SK-N-SH (cell line): ENCODE results near the gene SCTR. TPM values are rescaled to one million over a fixed set of nuclear protein-coding genes. Genes with fewer than 3 reads are reported as not detected.

Experiments used
- CTCF ChIA-PET: fragments of 300-600, 350-600 bp; formaldehyde crosslinking; extraction: SDS; loops from one replicate; lab custom pipeline; 2021; lab: Yijun Ruan, JAX
- POLR2A ChIA-PET: fragments of 350-600 bp; sonication (Branson Sonifier 250); formaldehyde crosslinking; extraction: SDS; loops from one replicate; lab custom pipeline; 2020; ENCODE audit warnings: antibody characterized with exemption, inconsistent platforms; lab: Yijun Ruan, JAX
- DNase-seq: peaks from one replicate; pipeline ENCODE4 v3.0.0; 2012
- H2AFZ ChIP-seq: fragments of 200-600 bp; sonication (generic); 2 replicates; pipeline ENCODE4 v1.8.1; 2016; ENCODE audit warnings: antibody characterized with exemption, mild to moderate bottlenecking, low read depth
- H3F3A ChIP-seq: fragments of 200-600 bp; sonication (generic); replicated peaks from 2 replicates; pipeline ENCODE3; 2016; ENCODE audit warnings: antibody characterized with exemption, mild to moderate bottlenecking; ENCODE audit not compliant: insufficient read depth
- H3K27ac ChIP-seq, 2 experiments: fragments of 200-500 bp in 1 of 2; fragments of 200-600 bp in 1 of 2; sonication (Bioruptor generic) in 1 of 2; sonication (generic), shearing (Covaris generic) in 1 of 2; 2 replicates each; pipeline versions ENCODE4 v1.5.1 to v1.6.1; 2014 to 2016; ENCODE audit warnings: low read depth in 2 of 2, inconsistent platforms in 1 of 2, low read length in 1 of 2, mild to moderate bottlenecking in 1 of 2, mixed read lengths in 1 of 2
- H3K27me3 ChIP-seq: fragments of 200-600 bp; sonication (generic), shearing (Covaris generic); 2 replicates; pipeline ENCODE4 v1.6.1; 2016; ENCODE audit warnings: mixed run types; ENCODE audit not compliant: insufficient read depth
- H3K36me3 ChIP-seq, 2 experiments: fragments of 200-500 bp in 1 of 2; fragments of 200-600 bp in 1 of 2; sonication (Bioruptor generic) in 1 of 2; sonication (generic) in 1 of 2; replicated peaks in 1 of 2; 2 replicates each; pipeline versions ENCODE3 to v1.5.1; 2014 to 2016; ENCODE audit warnings: low read length in 1 of 2, mild to moderate bottlenecking in 1 of 2; ENCODE audit not compliant: insufficient read depth in 2 of 2, control insufficient read depth in 1 of 2
- H3K4me1 ChIP-seq, 2 experiments: fragments of 200-500 bp in 1 of 2; fragments of 200-600 bp in 1 of 2; sonication (Bioruptor generic) in 1 of 2; sonication (generic), shearing (Covaris generic) in 1 of 2; 2 replicates each; pipeline versions ENCODE4 v1.5.1 to v1.6.1; 2014 to 2016; ENCODE audit warnings: low read depth in 1 of 2, low read length in 1 of 2, mixed run types in 1 of 2; ENCODE audit not compliant: insufficient read depth in 2 of 2, control insufficient read depth in 1 of 2
- H3K4me2 ChIP-seq: fragments of 200-600 bp; sonication (generic), shearing (Covaris generic); 2 replicates; pipeline ENCODE4 v1.6.1; 2017; ENCODE audit warnings: mixed run types
- H3K4me3 ChIP-seq, 2 experiments: fragments of 200-500 bp in 1 of 2; fragments of 200-600 bp in 1 of 2; sonication (Bioruptor generic) in 1 of 2; sonication (generic), shearing (Covaris generic) in 1 of 2; 2 replicates each; pipeline versions ENCODE4 v1.5.1 to v1.8.1; 2014 to 2016; ENCODE audit warnings: low read depth in 2 of 2, inconsistent platforms in 1 of 2, low read length in 1 of 2, mild to moderate bottlenecking in 1 of 2, mixed read lengths in 1 of 2, moderate library complexity in 1 of 2
- H3K79me2 ChIP-seq: fragments of 200-600 bp; sonication (generic); 2 replicates; pipeline ENCODE4 v1.8.1; 2017; ENCODE audit warnings: mild to moderate bottlenecking; ENCODE audit not compliant: insufficient read depth
- H3K9ac ChIP-seq: fragments of 200-600 bp; sonication (generic); 2 replicates; pipeline ENCODE4 v1.6.1; 2017; ENCODE audit warnings: mixed run types
- H3K9me2 ChIP-seq: fragments of 200-600 bp; sonication (generic); 2 replicates; pipeline ENCODE4 v1.6.1; 2017; ENCODE audit warnings: mixed run types
- H3K9me3 ChIP-seq: fragments of 200-600 bp; sonication (generic); 2 replicates; pipeline ENCODE4 v1.6.1; 2017; ENCODE audit warnings: mixed run types, mild to moderate bottlenecking, moderate library complexity
- H4K20me1 ChIP-seq: fragments of 200-600 bp; sonication (generic); 2 replicates; pipeline ENCODE4 v1.6.1; 2017; ENCODE audit warnings: mild to moderate bottlenecking, mixed run types; ENCODE audit not compliant: insufficient read depth
- EZH2phosphoT487 ChIP-seq: fragments of 200-600 bp; sonication (generic); IDR thresholded peaks from 2 replicates; pipeline ENCODE4 v1.6.1; 2017; ENCODE audit warnings: low read depth, mixed run types, mild to moderate bottlenecking, antibody characterized with exemption, moderate library complexity, borderline replicate concordance
- FOXM1 ChIP-seq: IDR thresholded peaks from 2 replicates; pipeline ENCODE4 v1.4.0; 2012; ENCODE audit warnings: low read depth, mild to moderate bottlenecking
- MXI1 ChIP-seq: IDR thresholded peaks from 2 replicates; pipeline ENCODE4 v1.6.1; 2012; ENCODE audit warnings: mild to moderate bottlenecking, low read depth, low read length, improper control_type of control experiment
- POLR2AphosphoS5 ChIP-seq: IDR thresholded peaks from 2 replicates; pipeline ENCODE4 v1.6.1; 2012; ENCODE audit warnings: low read depth, low read length
- TAF1 ChIP-seq: IDR thresholded peaks from 2 replicates; pipeline ENCODE4 v1.6.1; 2012; ENCODE audit warnings: low read depth, mild to moderate bottlenecking, low read length, moderate library complexity, borderline replicate concordance
- TEAD4 ChIP-seq: IDR thresholded peaks from 2 replicates; pipeline ENCODE4 v1.4.0; 2012; ENCODE audit warnings: mild to moderate bottlenecking, borderline replicate concordance; ENCODE audit not compliant: insufficient read depth
- YY1 ChIP-seq: IDR thresholded peaks from 2 replicates; pipeline ENCODE4 v1.4.0; 2012; ENCODE audit warnings: low read depth, mild to moderate bottlenecking
- WGBS: methylation state at CpG from one replicate; pipeline ENCODE4 v1.1.6; 2017; ENCODE audit warnings: low lambda C conversion rate; 5-methylcytosine and 5-hydroxymethylcytosine counted together
- polyA plus RNA-seq, 3 experiments: library from polyadenylated mRNA; depleted of rRNA; stranded (reverse); fragments of >200 nt; gene quantifications; 2 replicates each; pipeline ENCODE4 v1.2.3, GENCODE V29; 2012
- TF ChIP-seq, protein P1 (sequence below): IDR thresholded peaks from 2 replicates; pipeline ENCODE4 v1.6.1; 2012; ENCODE audit warnings: mild to moderate bottlenecking, low read depth, low read length, moderate library complexity
- TF ChIP-seq, protein P2 (sequence below): IDR thresholded peaks from 2 replicates; pipeline ENCODE4 v1.4.0; 2012; ENCODE audit warnings: low read depth, borderline replicate concordance
- TF ChIP-seq, protein P3 (sequence below): IDR thresholded peaks from 2 replicates; pipeline ENCODE4 v1.4.0; 2012; ENCODE audit warnings: low read depth, borderline replicate concordance
- TF ChIP-seq, protein P4 (sequence below): IDR thresholded peaks from 2 replicates; pipeline ENCODE4 v1.4.0; 2012; ENCODE audit warnings: low read depth

The SCTR gene
- polyA plus RNA-seq, 1 of the 3 experiments (the other 2 are of a cell fraction), result not detected

DNA sequence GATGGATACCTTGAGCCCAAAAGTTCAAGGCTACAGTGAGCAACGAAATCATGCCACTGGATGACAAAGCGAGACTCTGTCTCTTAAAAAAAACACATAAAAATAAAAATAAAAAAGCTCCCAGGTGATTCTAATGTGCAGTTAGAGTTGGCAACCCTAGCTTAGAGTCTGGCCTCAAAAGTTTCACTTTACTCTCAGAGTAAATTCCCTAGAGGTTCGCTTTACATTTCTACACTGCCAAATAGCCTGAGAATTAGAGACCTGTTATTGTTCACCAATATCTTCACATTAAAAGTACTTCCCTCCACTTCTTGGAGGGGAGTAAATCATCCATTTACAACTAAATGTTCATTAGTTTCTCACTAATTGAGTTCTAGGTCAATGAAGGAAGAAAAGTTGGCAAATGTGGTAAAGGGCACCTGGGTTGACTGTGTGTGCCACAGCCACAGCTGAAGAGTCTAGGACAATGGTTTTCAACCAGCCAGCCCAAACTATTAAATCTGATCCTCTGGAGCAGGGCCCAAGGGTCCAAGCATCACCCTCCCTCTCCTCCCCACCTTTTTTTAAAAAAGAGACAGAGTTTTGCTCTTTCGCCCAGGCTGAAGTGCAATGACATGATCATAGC is 107.9 kb downstream of the SCTR start:
- no peak for TF ChIP-seq TEAD4
- TF ChIP-seq, protein P1, sequence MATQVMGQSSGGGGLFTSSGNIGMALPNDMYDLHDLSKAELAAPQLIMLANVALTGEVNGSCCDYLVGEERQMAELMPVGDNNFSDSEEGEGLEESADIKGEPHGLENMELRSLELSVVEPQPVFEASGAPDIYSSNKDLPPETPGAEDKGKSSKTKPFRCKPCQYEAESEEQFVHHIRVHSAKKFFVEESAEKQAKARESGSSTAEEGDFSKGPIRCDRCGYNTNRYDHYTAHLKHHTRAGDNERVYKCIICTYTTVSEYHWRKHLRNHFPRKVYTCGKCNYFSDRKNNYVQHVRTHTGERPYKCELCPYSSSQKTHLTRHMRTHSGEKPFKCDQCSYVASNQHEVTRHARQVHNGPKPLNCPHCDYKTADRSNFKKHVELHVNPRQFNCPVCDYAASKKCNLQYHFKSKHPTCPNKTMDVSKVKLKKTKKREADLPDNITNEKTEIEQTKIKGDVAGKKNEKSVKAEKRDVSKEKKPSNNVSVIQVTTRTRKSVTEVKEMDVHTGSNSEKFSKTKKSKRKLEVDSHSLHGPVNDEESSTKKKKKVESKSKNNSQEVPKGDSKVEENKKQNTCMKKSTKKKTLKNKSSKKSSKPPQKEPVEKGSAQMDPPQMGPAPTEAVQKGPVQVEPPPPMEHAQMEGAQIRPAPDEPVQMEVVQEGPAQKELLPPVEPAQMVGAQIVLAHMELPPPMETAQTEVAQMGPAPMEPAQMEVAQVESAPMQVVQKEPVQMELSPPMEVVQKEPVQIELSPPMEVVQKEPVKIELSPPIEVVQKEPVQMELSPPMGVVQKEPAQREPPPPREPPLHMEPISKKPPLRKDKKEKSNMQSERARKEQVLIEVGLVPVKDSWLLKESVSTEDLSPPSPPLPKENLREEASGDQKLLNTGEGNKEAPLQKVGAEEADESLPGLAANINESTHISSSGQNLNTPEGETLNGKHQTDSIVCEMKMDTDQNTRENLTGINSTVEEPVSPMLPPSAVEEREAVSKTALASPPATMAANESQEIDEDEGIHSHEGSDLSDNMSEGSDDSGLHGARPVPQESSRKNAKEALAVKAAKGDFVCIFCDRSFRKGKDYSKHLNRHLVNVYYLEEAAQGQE, result no peak
- no peak for TF ChIP-seq EZH2phosphoT487
- TF ChIP-seq, protein P2, sequence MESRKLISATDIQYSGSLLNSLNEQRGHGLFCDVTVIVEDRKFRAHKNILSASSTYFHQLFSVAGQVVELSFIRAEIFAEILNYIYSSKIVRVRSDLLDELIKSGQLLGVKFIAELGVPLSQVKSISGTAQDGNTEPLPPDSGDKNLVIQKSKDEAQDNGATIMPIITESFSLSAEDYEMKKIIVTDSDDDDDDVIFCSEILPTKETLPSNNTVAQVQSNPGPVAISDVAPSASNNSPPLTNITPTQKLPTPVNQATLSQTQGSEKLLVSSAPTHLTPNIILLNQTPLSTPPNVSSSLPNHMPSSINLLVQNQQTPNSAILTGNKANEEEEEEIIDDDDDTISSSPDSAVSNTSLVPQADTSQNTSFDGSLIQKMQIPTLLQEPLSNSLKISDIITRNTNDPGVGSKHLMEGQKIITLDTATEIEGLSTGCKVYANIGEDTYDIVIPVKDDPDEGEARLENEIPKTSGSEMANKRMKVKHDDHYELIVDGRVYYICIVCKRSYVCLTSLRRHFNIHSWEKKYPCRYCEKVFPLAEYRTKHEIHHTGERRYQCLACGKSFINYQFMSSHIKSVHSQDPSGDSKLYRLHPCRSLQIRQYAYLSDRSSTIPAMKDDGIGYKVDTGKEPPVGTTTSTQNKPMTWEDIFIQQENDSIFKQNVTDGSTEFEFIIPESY, result no peak
- TF ChIP-seq, protein P3, sequence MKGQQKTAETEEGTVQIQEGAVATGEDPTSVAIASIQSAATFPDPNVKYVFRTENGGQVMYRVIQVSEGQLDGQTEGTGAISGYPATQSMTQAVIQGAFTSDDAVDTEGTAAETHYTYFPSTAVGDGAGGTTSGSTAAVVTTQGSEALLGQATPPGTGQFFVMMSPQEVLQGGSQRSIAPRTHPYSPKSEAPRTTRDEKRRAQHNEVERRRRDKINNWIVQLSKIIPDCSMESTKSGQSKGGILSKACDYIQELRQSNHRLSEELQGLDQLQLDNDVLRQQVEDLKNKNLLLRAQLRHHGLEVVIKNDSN, result no peak
- no peak for TF ChIP-seq POLR2AphosphoS5
- no peak for TF ChIP-seq MXI1
- TF ChIP-seq, protein P4, sequence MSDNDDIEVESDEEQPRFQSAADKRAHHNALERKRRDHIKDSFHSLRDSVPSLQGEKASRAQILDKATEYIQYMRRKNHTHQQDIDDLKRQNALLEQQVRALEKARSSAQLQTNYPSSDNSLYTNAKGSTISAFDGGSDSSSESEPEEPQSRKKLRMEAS, result no peak
- no peak for TF ChIP-seq YY1
- TF ChIP-seq TAF1, result no peak
- TF ChIP-seq FOXM1, result no peak
- 66% methylated on average over 4 of the region's 4 CpGs for WGBS
- Histone ChIP-seq H3K4me2 (no peak overlapping the region), H3K27me3 (no peaks in the 10 kb centered on the region; the same call in 1 of the 2 replicates), H3K36me3 (no peaks in the 10 kb centered on the region), H4K20me1 (no peaks in the 10 kb centered on the region), H3K9me3 (no peaks in the 10 kb centered on the region), H3K27ac (no peak overlapping the region), H2AFZ (no peak overlapping the region), H3K9ac (no peak overlapping the region), H3K4me1 (no peaks in the 10 kb centered on the region), H3K9me2 (no peaks in the 10 kb centered on the region), H3K79me2 (no peaks in the 10 kb centered on the region), H3F3A (no peaks in the 10 kb centered on the region), H3K4me3 (no peak overlapping the region)
- no peak for DNase-seq
- CTCF ChIA-PET, result interaction anchor here (0.9 to 3.9 kb wide), 3 partner anchors 60 to 226 kb away, joined by 3 to 16 read pairs (median 3); no protein-coding TSS in a partner anchor
- POLR2A ChIA-PET, result no interaction called here
